ENCODE results near the gene CRADD.
"Not testable (repeated sequence)": the region's sequence is repeated elsewhere in the genome, so short reads cannot be mapped to it uniquely, and the experiment has no call there.

CRADD gene

DNA sequence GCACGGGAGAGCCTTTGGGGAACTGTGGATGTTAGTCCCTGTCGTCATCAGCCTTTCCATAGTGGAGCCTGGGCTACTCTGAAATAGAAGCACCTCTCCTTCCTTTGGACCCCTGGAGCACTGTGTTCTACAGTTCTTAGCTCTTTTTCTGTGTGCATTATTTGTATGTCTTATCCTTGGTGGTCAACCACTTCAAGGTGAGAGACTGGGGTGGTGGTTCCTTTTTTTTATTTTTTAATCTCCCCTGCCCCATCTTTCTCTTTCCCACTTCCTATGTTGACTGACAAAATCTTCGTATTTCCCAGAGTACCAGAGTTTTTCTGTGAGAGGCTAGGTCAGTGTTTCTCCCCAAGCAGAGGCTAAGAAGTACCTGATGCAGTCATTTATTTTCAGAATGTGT lies 111.7 kb downstream of the CRADD start:
- DNase-seq: no peak

DNA sequence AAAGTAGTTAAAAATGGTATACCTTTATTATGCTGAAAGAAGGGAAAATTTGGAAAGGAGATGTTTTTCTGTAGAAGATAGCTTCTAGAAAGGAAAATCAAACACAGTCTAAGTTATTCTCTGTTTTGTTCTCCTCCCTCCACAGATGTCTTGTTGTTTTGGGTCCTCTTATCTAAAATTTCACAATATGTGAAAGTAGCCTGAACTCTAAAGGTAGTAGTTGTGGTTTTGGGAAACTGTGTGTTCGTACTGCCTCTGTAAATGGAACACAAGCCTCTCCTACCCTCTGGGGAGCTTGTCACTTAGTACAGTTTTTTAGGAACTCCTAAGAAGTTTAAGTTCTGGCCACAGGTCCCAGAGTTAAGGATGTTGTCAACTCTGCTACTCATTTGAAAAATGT lies 112.6 kb downstream of the CRADD start:
- DNase-seq: no peak

DNA sequence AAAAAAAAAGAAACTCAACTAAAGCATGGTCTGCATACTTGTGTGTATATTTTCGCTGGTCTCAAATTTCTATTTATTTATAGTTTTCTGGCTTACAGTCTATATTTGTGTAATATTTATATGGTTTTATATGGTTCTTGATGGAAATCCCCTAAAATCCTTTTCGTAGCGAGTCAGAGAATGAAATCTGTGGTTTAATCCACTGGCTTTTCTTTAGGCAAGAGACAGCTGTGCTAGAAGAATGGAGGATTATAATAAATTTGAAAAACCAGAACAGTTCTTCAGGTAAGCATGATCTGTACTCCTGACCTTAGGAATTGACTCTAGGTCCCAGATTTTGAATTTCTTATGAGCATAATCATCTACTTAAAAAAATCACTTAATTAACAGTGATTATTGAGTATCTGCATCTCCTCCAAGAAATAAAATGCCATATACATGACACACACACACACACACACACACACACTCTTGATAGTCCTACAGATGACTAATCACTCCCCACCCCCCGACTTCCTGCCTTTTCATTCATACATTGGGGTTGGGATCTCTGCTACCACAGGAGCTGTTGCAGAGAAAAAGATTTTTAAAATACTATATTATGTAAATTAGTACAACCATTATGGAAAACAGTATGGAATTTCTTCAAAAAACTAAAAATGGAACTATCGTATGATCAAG lies 113.4 kb downstream of the CRADD start:
- DNase-seq: no peak

DNA sequence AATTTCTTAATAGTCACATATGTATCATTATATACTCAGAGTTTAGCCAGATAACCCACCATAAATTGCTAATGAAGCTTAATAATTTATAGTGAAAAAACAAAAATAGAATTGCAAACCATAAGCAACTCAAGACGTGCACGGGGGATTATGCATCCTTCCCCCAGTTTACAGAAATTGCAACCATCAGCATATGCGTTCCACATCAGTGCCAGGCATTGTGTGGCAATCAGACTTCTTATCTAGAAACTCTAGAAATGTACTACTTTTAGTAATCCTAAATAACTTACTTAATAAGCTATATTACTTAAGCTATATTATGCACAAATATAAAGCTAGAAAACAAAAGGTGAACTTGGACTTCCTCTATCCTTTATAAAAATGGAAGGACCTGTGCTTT lies 115.8 kb downstream of the CRADD start:
- DNase-seq: no peak

DNA sequence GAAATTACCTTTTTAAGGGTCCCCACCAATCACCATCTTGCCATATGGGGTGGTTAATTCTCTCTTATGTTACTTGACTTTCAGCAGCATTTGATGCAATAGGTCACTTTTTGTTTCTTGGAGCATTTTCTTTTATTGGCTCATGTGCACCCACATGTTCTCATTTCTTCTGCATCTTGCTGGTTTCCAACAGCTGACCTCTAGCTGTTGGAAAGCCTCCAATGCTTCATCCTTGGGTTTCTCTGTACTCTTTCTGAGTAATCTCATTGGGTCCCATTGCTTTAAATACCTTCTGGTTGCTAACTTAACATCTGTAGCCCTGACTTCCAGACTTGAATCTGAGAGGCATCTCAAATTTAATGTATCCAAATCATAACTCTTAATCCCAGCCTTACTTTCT lies 116.8 kb downstream of the CRADD start:
- DNase-seq: no peak

DNA sequence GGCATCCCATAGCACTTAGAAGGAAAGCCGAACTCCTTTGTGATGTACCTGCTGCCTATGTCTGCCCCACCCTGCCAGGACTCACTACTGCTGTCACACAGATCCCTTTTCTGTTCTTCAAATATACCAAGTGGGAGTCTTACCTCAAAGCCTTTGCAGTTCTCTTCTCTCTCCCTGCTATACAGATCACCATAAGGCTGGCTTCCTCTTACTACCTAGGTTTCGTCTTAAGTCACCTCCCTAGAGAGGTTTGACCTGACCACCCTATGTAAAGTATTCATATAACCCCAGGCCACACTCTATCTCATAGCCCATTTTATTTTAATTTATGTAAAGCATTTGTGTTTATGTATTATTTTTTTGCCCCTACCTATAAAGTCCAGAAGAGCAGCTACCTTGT lies 117.6 kb downstream of the CRADD start:
- DNase-seq: no peak

DNA sequence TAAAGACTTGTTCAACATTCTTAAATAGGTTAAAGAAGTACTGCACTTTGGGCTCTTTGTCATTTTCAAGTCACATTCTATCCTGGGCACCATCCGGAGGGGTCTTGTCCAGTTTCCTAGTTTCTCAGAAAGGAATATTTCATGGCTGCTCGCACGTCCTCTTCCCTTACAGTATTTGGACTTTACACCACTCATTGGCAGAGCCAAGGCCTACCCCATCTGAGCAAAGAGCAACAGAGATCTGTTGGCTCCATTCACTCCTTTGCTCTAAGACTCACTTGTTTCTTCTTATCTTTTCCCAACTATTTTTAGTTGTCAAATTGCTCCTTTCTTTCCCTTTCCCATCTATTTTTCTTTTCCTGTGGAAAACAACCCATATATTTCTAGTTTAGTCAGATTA lies 118.2 kb downstream of the CRADD start:
- no peak for DNase-seq

DNA sequence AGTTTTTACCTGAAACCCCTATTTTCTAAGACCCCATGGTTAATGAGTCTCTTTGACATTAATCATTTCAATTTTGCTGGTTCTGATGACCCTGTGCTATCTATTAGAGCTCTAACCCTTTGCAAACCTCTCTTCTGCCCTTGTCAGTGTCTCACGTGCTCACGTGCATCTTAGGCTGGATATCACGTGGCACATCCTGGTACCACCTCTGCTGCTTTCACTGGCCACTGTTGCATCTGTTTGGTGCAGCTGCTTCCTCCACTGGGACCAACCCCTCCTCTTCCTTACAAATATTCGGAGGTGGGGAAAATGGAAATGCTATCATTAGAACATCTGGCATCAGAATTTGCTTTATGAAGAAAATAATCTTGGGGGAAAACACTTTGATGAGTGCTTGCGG lies 119.6 kb downstream of the CRADD start:
- DNase-seq: no peak

DNA sequence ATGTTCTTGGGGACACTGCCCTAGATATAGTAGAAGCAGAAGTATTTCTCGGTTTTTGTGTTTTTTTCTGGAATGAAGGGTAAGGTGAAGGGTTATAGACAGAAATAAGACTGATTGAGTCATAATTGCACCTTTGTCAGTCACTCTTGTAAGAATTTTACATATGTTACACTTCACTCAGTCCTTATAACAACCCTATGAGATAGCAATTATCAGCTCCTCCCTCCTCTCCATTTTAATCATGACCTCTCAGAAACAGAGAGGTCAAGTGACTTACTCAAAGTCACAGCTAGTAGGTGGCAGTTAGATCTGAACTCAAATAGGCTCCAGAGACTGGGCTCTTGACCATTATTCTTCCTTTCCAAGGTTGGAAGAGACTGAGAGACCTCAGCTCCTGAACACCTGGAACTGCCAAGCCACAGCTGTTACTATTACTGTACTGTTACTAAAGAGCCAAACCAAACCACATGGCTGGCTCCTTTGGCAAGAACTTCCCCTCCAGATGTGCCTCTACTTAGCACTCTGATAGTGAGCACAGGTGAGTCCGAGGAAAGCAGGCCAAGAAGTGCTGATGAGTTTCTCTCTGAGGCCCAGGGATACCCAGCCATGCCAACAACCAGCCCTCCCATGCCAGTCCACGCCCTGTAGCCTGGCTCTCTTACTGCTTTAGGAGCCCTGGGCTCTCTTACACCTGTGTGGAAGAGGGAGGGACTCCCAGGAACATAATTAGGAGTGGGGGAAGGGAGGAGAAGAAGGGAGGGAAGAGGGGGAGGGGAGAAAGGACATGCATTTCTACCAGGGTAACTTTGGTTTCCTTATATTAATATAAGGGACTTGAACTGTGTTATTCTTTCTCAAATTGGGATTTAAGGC lies 121.3 kb downstream of the CRADD start:
- DNase-seq: no peak

DNA sequence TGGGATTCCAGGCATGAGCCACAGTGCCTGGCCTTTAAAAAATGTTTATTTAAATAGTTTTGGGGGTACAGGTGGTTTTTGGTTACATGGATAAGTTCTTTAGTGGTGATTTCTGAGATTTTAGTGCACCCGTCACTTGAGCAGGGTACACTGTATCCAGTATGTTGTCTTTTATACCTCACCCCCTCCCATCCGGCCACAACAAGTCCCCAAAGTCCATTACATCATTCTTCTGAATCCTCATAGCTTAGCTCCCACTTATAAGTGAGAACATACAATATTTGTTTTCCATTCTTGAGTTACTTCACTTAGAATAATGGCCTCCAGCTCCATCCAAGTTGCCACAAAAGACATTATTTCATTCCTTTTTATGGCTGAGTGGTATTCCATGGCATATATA lies 124.5 kb downstream of the CRADD start:
- not testable (repeated sequence) for DNase-seq

DNA sequence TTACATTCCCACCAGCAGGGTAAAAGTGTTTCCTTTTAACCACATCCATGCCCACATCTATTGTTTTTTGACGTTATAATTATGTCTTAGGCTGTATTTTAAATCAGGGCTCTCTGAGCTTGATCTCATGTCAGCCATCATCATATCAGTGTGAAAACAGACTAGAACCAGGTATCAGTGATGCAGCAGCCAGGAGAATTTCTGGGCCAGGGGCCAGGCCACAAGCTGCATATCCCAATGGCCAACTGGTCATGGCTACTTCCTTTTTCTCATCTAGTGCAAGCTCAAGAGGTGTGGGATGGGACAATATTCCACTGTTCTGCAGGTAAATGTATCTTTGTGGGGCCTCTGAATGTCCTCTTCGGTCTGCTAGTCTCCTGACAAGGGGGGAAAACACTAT lies 125.1 kb downstream of the CRADD start:
- no peak for DNase-seq

DNA sequence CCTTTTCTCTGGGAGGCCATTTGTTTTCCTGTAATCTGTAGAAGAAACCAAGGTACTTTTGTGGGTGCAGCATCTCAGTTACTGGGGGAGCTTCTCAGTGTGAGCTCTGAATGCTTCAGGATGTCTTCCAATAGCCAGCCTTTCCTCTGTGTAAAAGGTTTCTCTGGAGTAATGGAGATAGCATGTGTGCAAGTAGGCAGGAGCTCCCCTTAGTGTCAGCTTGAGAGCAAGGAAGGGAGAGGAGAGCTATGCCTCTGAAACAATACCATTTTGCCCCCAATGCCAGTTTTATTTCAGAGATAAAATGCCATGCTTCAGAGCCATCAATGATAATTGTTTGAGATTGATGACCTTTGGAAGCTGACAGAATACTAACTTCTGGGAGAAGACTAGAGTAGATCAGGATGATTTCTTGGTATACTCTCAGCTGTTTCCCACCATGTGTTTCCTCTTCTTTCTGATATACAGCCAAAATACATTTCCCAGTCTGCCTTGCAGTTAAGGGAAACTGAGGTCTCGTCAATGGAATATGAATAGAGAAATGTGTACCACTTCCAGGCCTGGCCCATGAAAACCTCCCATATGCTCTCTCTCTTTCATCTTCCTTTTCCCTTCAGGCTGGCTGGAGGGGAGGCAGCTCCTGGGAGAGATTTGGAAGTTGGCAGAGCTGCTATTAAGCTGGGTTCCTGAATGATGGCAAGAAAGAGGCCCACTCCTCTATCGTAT lies 125.7 kb downstream of the CRADD start:
- no peak for DNase-seq

DNA sequence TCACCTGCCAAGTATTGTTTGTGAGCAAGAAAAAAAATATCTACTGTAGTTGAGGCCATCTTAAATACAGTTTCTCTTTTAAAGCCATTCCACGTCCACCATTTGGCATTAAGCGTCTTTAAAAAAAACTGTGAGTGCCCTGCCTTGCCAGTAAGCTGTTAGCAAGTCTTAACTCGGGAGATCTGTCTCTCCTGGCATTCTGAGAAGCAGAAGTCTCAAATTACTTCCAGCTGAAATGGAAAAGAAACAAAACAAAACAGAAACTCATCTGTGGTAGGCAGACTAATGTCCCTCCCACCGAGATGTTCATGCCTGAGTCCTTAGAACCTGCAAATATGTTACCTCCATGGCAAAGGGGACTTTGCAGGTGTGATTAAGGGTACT lies 126.2 kb downstream of the CRADD start:
- DNase-seq: no peak

DNA sequence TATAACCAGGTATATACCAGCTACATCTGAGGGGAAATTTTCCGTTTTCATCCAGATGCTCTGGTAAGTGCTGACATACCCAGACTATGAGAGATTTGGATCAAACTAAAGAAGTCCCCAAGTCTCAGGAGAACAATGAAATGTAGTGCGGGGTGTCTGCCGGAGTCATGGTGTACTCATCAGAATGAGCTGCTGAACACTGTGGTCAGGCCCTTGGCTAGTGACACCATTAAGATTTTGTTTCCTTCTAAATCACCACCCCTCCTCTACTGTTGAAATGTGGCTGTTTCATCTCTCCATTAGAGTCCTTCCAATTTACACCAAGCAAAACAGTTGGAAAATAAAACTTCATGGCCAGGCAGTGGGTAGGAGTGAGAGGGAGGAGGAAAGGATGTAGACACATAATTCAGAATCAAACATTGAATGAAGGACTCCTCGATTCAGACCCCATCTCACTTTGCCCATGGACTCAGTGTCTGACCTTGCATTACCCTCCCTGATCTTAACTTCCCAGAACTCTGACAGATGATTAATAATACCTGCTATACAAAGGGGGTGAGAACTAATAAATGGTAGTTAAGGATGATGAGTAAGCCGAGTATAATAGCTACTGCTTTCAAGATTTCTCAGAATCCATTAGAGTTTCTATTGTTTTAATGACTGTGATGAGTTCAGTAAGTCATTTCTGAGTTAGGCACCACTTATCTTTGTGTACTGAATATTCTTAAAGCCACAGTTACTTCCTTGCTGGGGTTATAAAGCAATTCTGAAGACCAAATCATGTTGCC lies 127.4 kb downstream of the CRADD start:
- DNase-seq: no peak

DNA sequence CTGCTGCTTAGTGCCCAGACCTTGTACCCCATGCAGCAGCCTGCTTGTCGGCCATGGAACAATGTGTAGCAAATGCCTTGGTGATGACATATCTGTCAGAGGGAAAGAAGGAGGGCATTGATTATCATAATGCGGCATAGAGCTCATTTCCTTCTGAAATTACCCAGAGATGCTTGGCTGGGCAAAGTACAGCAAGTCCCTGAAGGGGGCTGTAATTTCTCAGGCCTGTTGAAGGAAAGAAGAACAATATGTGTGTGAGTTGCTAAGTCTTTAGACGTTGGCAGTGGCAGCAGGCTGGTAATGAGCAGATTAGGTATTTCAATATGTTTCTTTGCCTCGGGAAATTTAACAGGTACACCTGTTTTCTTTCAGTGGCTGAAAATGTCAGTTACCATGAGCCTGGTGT lies 128.6 kb downstream of the CRADD start:
- no peak for DNase-seq

DNA sequence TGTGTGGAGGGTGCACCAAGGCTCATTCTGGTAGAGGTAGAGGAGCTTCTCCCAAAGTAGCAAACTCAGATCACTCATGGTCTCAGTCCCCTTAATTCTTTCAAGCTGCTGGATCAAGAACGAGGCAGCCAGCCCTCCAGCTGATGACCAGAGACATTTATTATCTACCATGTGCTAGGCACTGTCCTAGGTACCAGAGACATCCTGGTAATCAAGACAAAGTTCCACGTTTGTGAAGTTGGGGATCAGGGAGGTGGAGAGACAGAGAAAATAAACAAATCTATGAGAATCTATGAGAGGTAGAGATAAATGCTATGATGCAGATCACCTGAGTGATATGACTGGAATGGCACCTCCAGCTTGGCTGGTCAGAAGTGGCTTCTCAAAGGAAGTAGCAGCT lies 130.2 kb downstream of the CRADD start:
- DNase-seq: no peak

DNA sequence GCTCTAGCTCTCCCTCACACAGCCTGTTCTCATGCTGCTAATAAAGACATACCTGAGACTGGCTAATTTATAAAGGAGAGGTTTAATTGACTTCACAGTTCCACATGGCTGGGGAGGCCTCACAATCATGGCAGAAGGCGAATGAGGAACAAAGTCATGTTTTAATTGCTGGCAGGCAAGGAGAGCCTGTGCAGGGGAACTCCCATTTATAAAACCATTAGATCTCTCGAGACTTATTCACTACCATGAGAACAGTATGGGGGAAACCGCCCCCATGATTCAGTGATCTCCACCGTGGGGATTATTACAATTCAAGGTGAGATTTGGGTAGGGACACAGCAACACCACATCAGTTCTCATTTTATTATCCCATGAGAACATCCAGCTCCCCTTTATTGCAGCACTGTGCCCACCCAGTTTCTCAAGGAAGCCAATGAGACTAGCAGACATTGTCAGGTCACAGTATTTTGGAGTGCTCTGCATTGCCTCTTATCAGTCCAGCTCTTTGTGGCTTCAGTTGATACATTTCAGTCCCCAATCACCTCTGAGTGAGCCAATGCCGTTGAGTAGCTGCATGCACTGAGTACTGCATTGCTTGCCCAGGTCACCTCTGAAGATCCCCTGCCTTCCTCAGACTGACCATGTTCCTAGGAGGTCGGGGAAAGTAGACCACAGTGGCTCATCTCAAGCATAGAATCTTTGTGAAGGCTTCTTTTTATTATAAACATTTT lies 131.2 kb downstream of the CRADD start:
- DNase-seq: no peak

DNA sequence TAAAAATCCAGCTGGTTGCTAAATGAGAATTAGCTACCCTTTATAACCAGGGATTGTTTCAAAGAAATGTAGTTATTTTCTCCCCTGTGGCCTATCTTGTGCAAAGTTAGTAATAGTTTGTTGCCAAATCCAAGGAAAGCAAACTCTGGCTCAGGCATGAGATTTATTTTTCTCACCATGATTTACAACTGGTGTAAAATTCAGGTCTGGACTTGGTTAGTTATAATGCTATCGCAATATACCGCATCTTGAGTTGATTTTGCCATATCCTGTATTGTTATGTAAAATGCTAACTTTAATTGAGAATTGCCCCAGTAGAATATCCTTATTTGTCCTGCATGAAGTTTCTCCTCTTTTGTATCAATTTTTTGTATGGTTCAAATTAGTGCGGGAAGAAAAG lies 135.5 kb downstream of the CRADD start:
- no peak for DNase-seq

DNA sequence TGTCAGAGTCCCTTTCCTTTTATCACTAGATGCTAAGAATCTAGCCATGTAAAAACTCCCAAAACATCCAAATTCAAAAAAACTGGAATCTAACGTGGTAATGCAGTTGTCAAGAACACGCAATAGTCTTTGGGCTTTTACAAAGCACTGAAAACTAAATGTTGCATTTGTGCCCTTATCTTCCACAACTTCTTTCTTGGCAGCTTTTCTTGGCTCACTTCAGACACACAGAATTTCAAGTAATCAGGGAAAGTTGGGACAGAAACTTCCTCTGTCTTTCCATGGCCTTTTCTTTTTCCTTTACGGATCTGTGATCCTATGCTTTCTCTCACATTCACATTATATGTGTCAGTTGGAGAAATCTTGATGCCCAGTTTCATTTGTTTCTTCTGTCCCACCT lies 136.0 kb downstream of the CRADD start:
- no peak for DNase-seq

DNA sequence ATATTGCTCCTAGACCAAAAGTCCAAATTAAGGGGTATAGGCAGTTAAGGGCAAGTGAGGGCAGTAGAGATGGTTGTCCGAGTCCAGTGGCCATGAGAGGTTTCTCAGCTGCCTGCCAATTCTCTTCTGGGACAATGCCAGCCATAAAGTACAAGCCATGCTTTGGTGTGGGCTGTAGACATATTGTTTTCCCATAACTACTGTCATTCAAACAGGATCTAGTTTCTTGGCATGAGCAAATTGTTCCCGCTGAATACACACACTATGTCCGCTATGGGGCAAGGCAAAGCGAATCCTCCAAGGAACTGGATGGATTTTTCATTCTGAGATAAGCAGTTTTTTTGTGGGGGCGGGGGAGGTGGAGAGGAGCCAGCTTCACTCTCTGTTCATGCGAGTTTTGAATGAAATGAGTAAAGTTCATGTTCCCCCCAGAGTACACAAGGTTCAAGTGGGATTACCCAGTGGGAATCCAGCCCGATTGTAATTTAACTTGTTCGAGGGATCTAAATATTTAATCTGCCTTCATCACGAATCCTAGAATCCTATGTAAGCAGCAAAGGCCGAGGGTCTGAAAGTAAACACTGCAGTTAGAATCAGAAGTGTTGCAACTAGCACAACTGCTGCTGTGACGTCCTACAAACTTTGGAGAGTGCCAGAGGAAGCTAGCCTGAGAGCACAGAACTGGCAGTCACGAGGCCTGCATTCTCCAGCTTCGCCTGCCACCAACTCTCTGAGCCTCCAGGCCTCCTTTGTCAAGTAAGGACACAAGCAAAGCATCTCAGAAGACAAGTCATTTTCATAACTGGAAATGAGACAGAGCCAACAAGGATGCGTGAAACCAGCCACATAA lies 137.0 kb downstream of the CRADD start:
- peak in 1 of 2 experiments; percentile 24 for DNase-seq

DNA sequence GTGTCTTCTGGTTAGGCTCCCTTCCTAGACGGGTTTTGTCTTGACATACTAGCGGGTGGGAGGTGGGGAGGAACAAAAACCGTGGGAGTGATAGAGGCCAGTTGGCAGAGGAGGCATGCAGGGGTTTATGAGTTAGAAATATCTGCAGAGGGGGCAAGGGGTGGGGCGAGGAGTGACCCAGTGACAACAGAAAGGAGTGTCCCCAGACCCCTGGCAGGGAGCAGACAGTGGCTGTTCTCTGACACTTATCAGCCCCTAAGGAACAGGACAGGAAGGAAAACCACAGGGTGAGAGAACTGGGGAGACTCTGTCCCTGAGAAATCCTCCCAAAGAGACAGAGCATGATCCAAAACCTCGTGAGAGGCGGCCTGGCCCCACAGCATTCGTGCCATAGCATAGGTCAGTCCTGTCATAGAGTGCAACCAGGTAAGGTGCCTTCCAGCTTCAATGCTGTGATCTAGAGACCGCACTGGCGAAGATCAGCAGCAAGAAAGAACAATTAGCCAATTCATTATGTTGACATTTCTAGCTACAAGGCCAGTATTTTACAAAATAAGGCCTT lies 141.4 kb downstream of the CRADD start:
- DNase-seq: no peak

All from NCI-H1930 (cell line).